ENCODE results near the gene WDR87. TPM values are rescaled to one million over a fixed set of nuclear protein-coding genes. Genes with fewer than 3 reads are reported as not detected.
A peak's percentile ranks its signal among the peaks of the same experiment; 100 is the strongest.

Gene WDR87
- total RNA-seq, 1 donor: not detected

GRCh38 chr19:37953171-37953917 lies 47.0 kb upstream of the WDR87 start:
- H3K4me1 ChIP-seq (ENCODE audit: insufficient read depth, low read length): peaks cover 24% of the 10 kb centered on the region
- peak overlapping the region; percentile 83 for H3K27ac ChIP-seq (ENCODE audit: low read depth, low read length)
- no peaks in the 10 kb centered on the region for H3K36me3 ChIP-seq (ENCODE audit: insufficient read depth, low read length)
- no peak overlapping the region for H3K4me3 ChIP-seq (ENCODE audit: insufficient read depth, low read length)
- no peak overlapping the region for H2AFZ ChIP-seq (ENCODE audit: low read length)
- H4K20me1 ChIP-seq (ENCODE audit: insufficient read depth, low read length): peaks cover 3% of the 10 kb centered on the region
- no peaks in the 10 kb centered on the region for H3K27me3 ChIP-seq (ENCODE audit: insufficient read depth, low read length)
- peaks cover 95% of the 10 kb centered on the region for H3K79me2 ChIP-seq (ENCODE audit: insufficient read depth, low read length)
- no peak overlapping the region for H3K4me2 ChIP-seq (ENCODE audit: insufficient read depth, low read length)
- no peak for TF ChIP-seq CTCF (IDR thresholded peaks at IDR 0.05; ENCODE audit: extremely low read depth, low read depth, low read length)
- DNase-seq (ENCODE audit: insufficient read length, low spot score, missing footprints): no peak
- H3K9me3 ChIP-seq (ENCODE audit: low read depth, low read length): no peaks in the 10 kb centered on the region

DNA sequence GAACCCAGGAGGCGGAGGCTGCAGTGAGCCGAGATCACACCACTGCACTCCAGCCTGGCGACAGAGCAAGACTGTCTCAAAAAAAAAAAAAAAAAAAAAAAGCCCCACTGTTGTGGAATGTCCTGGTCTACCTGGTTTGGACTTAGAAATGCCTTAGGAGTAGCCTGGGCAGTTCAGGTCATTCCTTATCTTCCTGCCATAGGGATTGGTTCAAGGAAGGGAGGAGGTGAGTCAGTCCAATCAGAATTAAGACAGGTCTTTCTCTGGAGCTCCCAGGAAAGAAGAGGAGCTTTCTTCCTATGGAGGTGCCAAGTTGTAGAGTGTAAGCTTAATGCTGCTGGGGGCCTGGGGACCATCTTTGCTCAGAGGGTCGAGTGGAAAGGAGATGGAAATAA lies 45.4 kb upstream of the WDR87 start:
- H3K27ac ChIP-seq (ENCODE audit: low read depth, low read length): no peak overlapping the region
- H4K20me1 ChIP-seq (ENCODE audit: insufficient read depth, low read length): peaks cover 6% of the 10 kb centered on the region
- H2AFZ ChIP-seq (ENCODE audit: low read length): no peak overlapping the region
- DNase-seq (ENCODE audit: insufficient read length, low spot score, missing footprints): no peak
- no peaks in the 10 kb centered on the region for H3K36me3 ChIP-seq (ENCODE audit: insufficient read depth, low read length)
- H3K79me2 ChIP-seq (ENCODE audit: insufficient read depth, low read length): peaks cover 93% of the 10 kb centered on the region
- H3K4me2 ChIP-seq (ENCODE audit: insufficient read depth, low read length): no peak overlapping the region
- H3K27me3 ChIP-seq (ENCODE audit: insufficient read depth, low read length): no peaks in the 10 kb centered on the region
- no peaks in the 10 kb centered on the region for H3K9me3 ChIP-seq (ENCODE audit: low read depth, low read length)
- no peak overlapping the region for H3K4me3 ChIP-seq (ENCODE audit: insufficient read depth, low read length)
- no peak for TF ChIP-seq CTCF (IDR thresholded peaks at IDR 0.05; ENCODE audit: extremely low read depth, low read depth, low read length)
- peaks cover 24% of the 10 kb centered on the region for H3K4me1 ChIP-seq (ENCODE audit: insufficient read depth, low read length)

- Histone ChIP-seq H2AFZ (ENCODE audit: low read length) (no peak overlapping the region), H3K36me3 (ENCODE audit: insufficient read depth, low read length) (no peaks in the 10 kb centered on the region), H3K4me3 (ENCODE audit: insufficient read depth, low read length) (no peak overlapping the region), H3K27me3 (ENCODE audit: insufficient read depth, low read length) (no peaks in the 10 kb centered on the region), H3K79me2 (ENCODE audit: insufficient read depth, low read length) (peaks cover 93% of the 10 kb centered on the region), H3K4me2 (ENCODE audit: insufficient read depth, low read length) (no peak overlapping the region), H3K9me3 (ENCODE audit: low read depth, low read length) (no peaks in the 10 kb centered on the region), H4K20me1 (ENCODE audit: insufficient read depth, low read length) (peaks cover 6% of the 10 kb centered on the region), H3K4me1 (ENCODE audit: insufficient read depth, low read length) (peaks cover 24% of the 10 kb centered on the region), H3K27ac (ENCODE audit: low read depth, low read length) (peak overlapping the region; percentile 36)
- no peak for TF ChIP-seq CTCF (IDR thresholded peaks at IDR 0.05; ENCODE audit: extremely low read depth, low read depth, low read length)
- DNase-seq (ENCODE audit: insufficient read length, low spot score, missing footprints): no peak
Measured at GRCh38 chr19:37950471-37951175, 44.2 kb upstream of the WDR87 start.

- Histone ChIP-seq H3K27ac (ENCODE audit: low read depth, low read length) (no peak overlapping the region), H2AFZ (ENCODE audit: low read length) (no peak overlapping the region), H3K27me3 (ENCODE audit: insufficient read depth, low read length) (no peaks in the 10 kb centered on the region), H3K4me2 (ENCODE audit: insufficient read depth, low read length) (no peak overlapping the region), H3K4me1 (ENCODE audit: insufficient read depth, low read length) (peaks cover 15% of the 10 kb centered on the region), H3K4me3 (ENCODE audit: insufficient read depth, low read length) (no peak overlapping the region), H3K9me3 (ENCODE audit: low read depth, low read length) (no peaks in the 10 kb centered on the region), H3K36me3 (ENCODE audit: insufficient read depth, low read length) (peaks cover 4% of the 10 kb centered on the region), H4K20me1 (ENCODE audit: insufficient read depth, low read length) (peaks cover 6% of the 10 kb centered on the region), H3K79me2 (ENCODE audit: insufficient read depth, low read length) (peaks cover 94% of the 10 kb centered on the region)
- no peak for DNase-seq (ENCODE audit: insufficient read length, low spot score, missing footprints)
- no peak for TF ChIP-seq CTCF (IDR thresholded peaks at IDR 0.05; ENCODE audit: extremely low read depth, low read depth, low read length)
Measured at GRCh38 chr19:37948362-37948761, 42.0 kb upstream of the WDR87 start.
